HepG2 (cell line): ENCODE data around the gene MLLT10. TPM values are rescaled to one million over a fixed set of nuclear protein-coding genes. Genes with fewer than 3 reads are reported as not detected.

Source experiments
- ATAC-seq: fragments of 200-7000 bp; cut with Tn5 transposase; 3 replicates; pipeline ENCODE4 v1.9.1; 2020; ENCODE audit warnings: mild to moderate bottlenecking, moderate library complexity
- BruUV-seq: library from RNA; stranded (reverse); fragments of 400-500 nt; replicated peaks from 2 replicates; lab custom pipeline; 2021; lab: Mats Ljungman, UMichigan
- CTCF ChIA-PET: fragments of 300-600 bp; formaldehyde crosslinking; extraction: SDS; loops from one replicate; lab custom pipeline; 2021; ENCODE audit warnings: low total read pairs, inconsistent platforms, low intra/inter-chr PET ratio; lab: Yijun Ruan, JAX
- POLR2A ChIA-PET: fragments of 350-600 bp; sonication (Branson Sonifier 250); formaldehyde crosslinking; loops from one replicate; lab custom pipeline; 2020; ENCODE audit warnings: antibody characterized with exemption, inconsistent platforms; lab: Yijun Ruan, JAX
- DNase-seq: peaks from one replicate; pipeline ENCODE4 v3.0.0-alpha.2; 2015; ENCODE audit warnings: low spot score
- FAIRE-seq: peaks from 3 replicates; lab custom pipeline; 2011; peaks lifted over from hg19 to GRCh38; lab: Jason Lieb, UNC
- H2AFZ ChIP-seq: one replicate; pipeline ENCODE4 v1.6.1; 2011; ENCODE audit warnings: low read length, inconsistent platforms
- H3K27ac ChIP-seq: fragments of 300-600 bp; 3 replicates; pipeline ENCODE4 v1.8.0; 2011; ENCODE audit warnings: mixed run types, mild to moderate bottlenecking, mixed read lengths, low read length, inconsistent platforms; ENCODE audit not compliant: insufficient read depth; ENCODE audit errors: extremely low read length
- H3K27me3 ChIP-seq, 2 experiments: fragments of 200-600 bp in 1 of 2; 2 replicates in 1 of 2; 3 replicates in 1 of 2; pipeline versions ENCODE4 v1.6.0 to v1.8.0; 2011; ENCODE audit warnings: low read length in 2 of 2, mild to moderate bottlenecking in 2 of 2, moderate library complexity in 2 of 2, inconsistent platforms in 1 of 2; ENCODE audit not compliant: insufficient read depth in 2 of 2, control insufficient read depth in 1 of 2
- H3K36me3 ChIP-seq, 2 experiments: fragments of 200-600 bp in 1 of 2; replicated peaks in 1 of 2; 2 replicates in 1 of 2; 3 replicates in 1 of 2; pipeline versions ENCODE4 v1.5.1 to v1.8.0; 2011; ENCODE audit warnings: low read length in 2 of 2, inconsistent platforms in 1 of 2; ENCODE audit not compliant: insufficient read depth in 2 of 2, control insufficient read depth in 1 of 2
- H3K4me1 ChIP-seq: 2 replicates; pipeline ENCODE4 v1.5.1; 2012; ENCODE audit warnings: low read length, inconsistent platforms; ENCODE audit not compliant: insufficient read depth
- H3K4me2 ChIP-seq: 2 replicates; pipeline ENCODE4 v1.6.0; 2011; ENCODE audit warnings: low read depth, low read length, inconsistent platforms
- H3K4me3 ChIP-seq, 3 experiments: fragments of 200-600 bp in 1 of 3; sonication (generic), shearing (Covaris generic) in 1 of 3; replicated peaks in 1 of 3; 2 replicates each; pipeline ENCODE4 v1.5.1; 2011 to 2016; ENCODE audit warnings: low read length in 3 of 3, inconsistent platforms in 2 of 3, low read depth in 2 of 3, mild to moderate bottlenecking in 2 of 3, control low read depth in 1 of 3, mixed read lengths in 1 of 3; ENCODE audit not compliant: insufficient read depth in 1 of 3
- H3K79me2 ChIP-seq: one replicate; pipeline ENCODE4 v1.6.1; 2011; ENCODE audit warnings: low read length, inconsistent platforms; ENCODE audit not compliant: insufficient read depth
- H3K9ac ChIP-seq: 2 replicates; pipeline ENCODE4 v1.6.0; 2011; ENCODE audit warnings: mild to moderate bottlenecking, low read depth, low read length, inconsistent platforms; ENCODE audit not compliant: insufficient read depth
- H3K9me3 ChIP-seq: 2 replicates; pipeline ENCODE4 v1.5.1; 2012; ENCODE audit warnings: mild to moderate bottlenecking, low read length
- H4K20me1 ChIP-seq: 2 replicates; pipeline ENCODE4 v1.6.0; 2011; ENCODE audit warnings: inconsistent platforms, mild to moderate bottlenecking, low read length, moderate library complexity; ENCODE audit not compliant: insufficient read depth
- BRCA1 ChIP-seq: sonication (generic); formaldehyde crosslinking; IDR thresholded peaks from 2 replicates; pipeline ENCODE4 v1.4.0; 2020; ENCODE audit warnings: missing genetic modification reagents
- CREM ChIP-seq, 2 experiments: sonication (generic) in 1 of 2; formaldehyde crosslinking in 1 of 2; IDR thresholded peaks; 2 replicates each; pipeline versions ENCODE4 v1.4.0 to v1.6.1; 2016 to 2020; ENCODE audit warnings: antibody characterized with exemption in 1 of 2, mild to moderate bottlenecking in 1 of 2, missing genetic modification reagents in 1 of 2
- GFI1 ChIP-seq: sonication (generic); formaldehyde crosslinking; IDR thresholded peaks from 2 replicates; pipeline ENCODE4 v1.5.0; 2020; ENCODE audit warnings: missing genetic modification reagents, mild to moderate bottlenecking, borderline replicate concordance
- HOXD1 ChIP-seq: sonication (generic); formaldehyde crosslinking; IDR thresholded peaks from 2 replicates; pipeline ENCODE4 v1.5.0; 2020; ENCODE audit warnings: missing genetic modification reagents
- IRF2 ChIP-seq: IDR thresholded peaks from 2 replicates; pipeline ENCODE4 v1.6.1; 2018; ENCODE audit warnings: missing genetic modification reagents, missing compliant biosample characterization
- MTF2 ChIP-seq: sonication (generic); formaldehyde crosslinking; IDR thresholded peaks from 2 replicates; pipeline ENCODE4 v1.5.0; 2020; ENCODE audit warnings: missing genetic modification reagents, borderline replicate concordance
- NFRKB ChIP-seq: fragments of 450-650 bp; IDR thresholded peaks from 2 replicates; pipeline ENCODE4 v1.6.1; 2017
- SIN3A ChIP-seq: IDR thresholded peaks from 2 replicates; pipeline ENCODE4 v1.6.1; 2011; ENCODE audit warnings: low read depth, mild to moderate bottlenecking, control low read depth, low read length, borderline replicate concordance
- SIX4 ChIP-seq: sonication (generic); formaldehyde crosslinking; IDR thresholded peaks from 2 replicates; pipeline ENCODE4 v1.4.0; 2020; ENCODE audit warnings: missing genetic modification reagents
- SRF ChIP-seq: IDR thresholded peaks from 2 replicates; pipeline ENCODE4 v1.6.1; 2011; ENCODE audit warnings: mild to moderate bottlenecking, low read depth, low read length, moderate library complexity
- TCF7 ChIP-seq: sonication (generic); IDR thresholded peaks from 2 replicates; pipeline ENCODE4 v1.6.1; 2016; ENCODE audit warnings: antibody characterized with exemption, low read depth
- TP53 ChIP-seq: sonication (generic); formaldehyde crosslinking; conservative IDR thresholded peaks from 2 replicates; pipeline ENCODE4 v1.4.0; 2020; ENCODE audit warnings: missing genetic modification reagents
- ZBED4 ChIP-seq: sonication (generic); formaldehyde crosslinking; IDR thresholded peaks from 2 replicates; pipeline ENCODE4 v1.4.0; 2020; ENCODE audit warnings: missing genetic modification reagents, borderline replicate concordance
- ZBTB25 ChIP-seq: IDR thresholded peaks from 2 replicates; pipeline ENCODE4 v1.6.1; 2018; ENCODE audit warnings: missing genetic modification reagents
- ZBTB33 ChIP-seq: sonication (generic); formaldehyde crosslinking; IDR thresholded peaks from 2 replicates; pipeline ENCODE4 v1.4.0; 2020; ENCODE audit warnings: missing genetic modification reagents
- ZNF143 ChIP-seq: sonication (generic); formaldehyde crosslinking; IDR thresholded peaks from 2 replicates; pipeline ENCODE4 v1.4.0; 2020; ENCODE audit warnings: missing genetic modification reagents
- ZNF251 ChIP-seq: sonication (generic); formaldehyde crosslinking; IDR thresholded peaks from 2 replicates; pipeline ENCODE4 v1.9.0; 2021; ENCODE audit warnings: mild to moderate bottlenecking, missing genetic modification reagents
- ZNF280B ChIP-seq: sonication (generic); formaldehyde crosslinking; IDR thresholded peaks from 2 replicates; pipeline ENCODE4 v1.5.0; 2020; ENCODE audit warnings: missing genetic modification reagents, mild to moderate bottlenecking, borderline replicate concordance
- WGBS: methylation state at CpG from one replicate; pipeline ENCODE4 v1.1.6; 2017; ENCODE audit warnings: low lambda C conversion rate; 5-methylcytosine and 5-hydroxymethylcytosine counted together
- in situ Hi-C: cut with HindIII; loops from 2 replicates; pipeline ENCODE4 v1.10.0; 2017; ENCODE audit warnings: low pct_unique_long_range_greater_than_20kb; ENCODE audit not compliant: extremely low pct_ligation_motif_present
- intact Hi-C: fragments of 100-400 bp; cut with micrococcal nuclease; formaldehyde crosslinking; loops from one replicate; pipeline ENCODE4 v1.10.0; 2022; ENCODE audit not compliant: unreplicated experiment
- polyA plus RNA-seq, 8 experiments: library from polyadenylated mRNA; depleted of rRNA in 3 of 8; stranded (reverse) in 7 of 8; unstranded in 1 of 8; fragments of >200 nt; fragmentation: Illumina TruSeq in 4 of 8; extraction: Trizol in 4 of 8; gene quantifications; 2 replicates each; pipeline versions ENCODE4 v1.2.1 to v1.2.3, GENCODE V29; 2011 to 2016; ENCODE audit warnings: low read depth in 4 of 8, missing spikeins in 1 of 8, mixed read lengths in 1 of 8; ENCODE audit not compliant: insufficient read depth in 1 of 8
- total RNA-seq, 5 experiments: library from RNA; depleted of rRNA; stranded (reverse); fragments of >200 nt; fragmentation: Illumina TruSeq; extraction: Trizol; gene quantifications; 2 replicates each; pipeline ENCODE4 v1.2.3, GENCODE V29; 2016; ENCODE audit warnings: low read depth in 1 of 5

The MLLT10 gene
- total and polyA plus RNA-seq, 2 of the 13 experiments (the other 11 are each of a cell fraction or from before 2014, with no cell fraction given): 51.3 to 84.1 TPM

GRCh38 chr10:21769041-21769440 is 235.0 kb downstream of the MLLT10 start:
- Histone ChIP-seq H3K27ac (no peak overlapping the region), H3K9ac (no peak overlapping the region), H3K4me3 (no peak overlapping the region), H2AFZ (no peak overlapping the region), H3K27me3 (no peaks in the 10 kb centered on the region), H4K20me1 (no peaks in the 10 kb centered on the region), H3K9me3 (no peaks in the 10 kb centered on the region), H3K36me3 (no peaks in the 10 kb centered on the region), H3K79me2 (no peaks in the 10 kb centered on the region), H3K4me1 (no peaks in the 10 kb centered on the region), H3K4me2 (no peak overlapping the region)
- in situ Hi-C loops: no loop called here
- ATAC-seq (no peak), DNase-seq (no peak), FAIRE-seq (no peak)
- ChIA-PET CTCF (no interaction called here), POLR2A (no interaction called here)
- no TSS peak for BruUV-seq
- TF ChIP-seq TCF7 (no peak), SIX4 (CRISPR knock-in tag) (no peak), NFRKB (no peak), SIN3A (no peak), CREM (IDR thresholded peaks at IDR 0.05) (no peak), CREM (CRISPR knock-in tag; IDR thresholded peaks at IDR 0.05) (no peak), ZNF143 (no peak), HOXD1 (CRISPR knock-in tag) (no peak), MTF2 (CRISPR knock-in tag) (no peak), BRCA1 (CRISPR knock-in tag) (no peak), GFI1 (no peak), ZBTB33 (no peak), ZNF251 (CRISPR knock-in tag) (no peak), TP53 (CRISPR knock-in tag) (no peak), SRF (no peak), ZBTB25 (CRISPR knock-in tag) (no peak), ZNF280B (CRISPR knock-in tag) (no peak), ZBED4 (no peak), IRF2 (CRISPR knock-in tag) (no peak)
- WGBS: 96% methylated on average over 3 of the region's 3 CpGs
- intact Hi-C loops: no loop called here
